CD4-positive, alpha-beta T cell treated with Interleukin-6 for 4 hours (primary cell): ENCODE data around the gene PKNOX2.
A peak's percentile ranks its signal among the peaks of the same experiment; 100 is the strongest.

Experiments
- DNase-seq: peaks from one replicate; pipeline ENCODE4 v3.0.0-alpha.2; 2020; ENCODE audit warnings: mixed read lengths

The PKNOX2 gene

GRCh38 chr11:125343718-125344131, 179.2 kb downstream of the PKNOX2 start:
- DNase-seq, result no peak

GRCh38 chr11:125344846-125345420, 180.4 kb downstream of the PKNOX2 start:
- DNase-seq, result no peak

DNA sequence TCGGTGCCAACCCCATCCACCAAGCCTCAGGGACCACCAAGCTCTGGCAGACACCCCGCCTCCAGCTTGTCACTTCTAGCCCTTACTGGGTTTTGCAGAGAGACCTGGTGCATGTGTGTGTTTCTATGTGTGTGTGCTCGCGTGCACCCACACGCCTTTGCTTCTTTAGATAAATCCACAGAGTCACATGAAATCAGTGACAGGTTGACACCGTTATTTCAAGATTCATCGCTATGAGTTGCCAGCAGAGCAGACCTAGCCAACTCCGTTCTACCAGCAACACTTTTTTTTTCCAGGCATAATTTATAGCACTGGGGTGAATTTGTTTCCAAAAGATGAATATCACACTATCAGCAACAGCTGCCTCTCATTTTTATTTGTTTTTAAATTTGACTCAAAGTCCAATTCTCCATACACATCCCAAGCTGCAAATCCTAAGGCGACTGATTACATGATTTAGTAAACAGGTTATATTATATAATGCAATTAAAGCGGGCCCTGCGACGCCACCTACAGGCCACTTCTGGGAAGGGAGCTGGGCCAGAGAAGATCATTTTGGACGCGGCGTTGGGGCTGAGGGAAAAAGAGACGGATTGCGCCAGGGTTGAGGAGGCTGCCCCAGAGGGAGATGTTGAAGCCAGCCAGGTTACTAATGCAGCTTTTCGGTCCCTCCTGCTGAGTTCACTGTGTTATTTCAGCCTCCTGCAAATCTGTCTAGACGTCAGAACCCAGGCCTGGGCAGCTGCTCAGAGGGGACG, 181.0 kb downstream of the PKNOX2 start:
- peak; percentile 29 for DNase-seq

DNA sequence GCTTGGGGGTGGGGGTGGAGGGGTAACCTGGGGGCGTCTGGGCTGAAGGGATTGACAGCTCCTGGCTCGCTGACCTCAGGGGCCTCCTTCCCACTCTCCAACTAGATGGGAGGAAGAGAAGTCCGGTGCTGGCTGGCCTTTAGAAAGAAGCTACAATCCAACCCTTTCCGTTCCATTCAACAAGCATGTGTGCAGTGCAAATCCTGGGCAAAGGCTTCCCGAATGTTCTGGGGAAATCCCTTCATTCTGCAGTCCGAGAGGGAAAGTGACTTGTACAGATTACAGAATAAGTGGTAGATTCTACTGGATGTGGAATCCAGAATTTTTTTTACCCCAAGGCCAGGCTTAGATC, 181.6 kb downstream of the PKNOX2 start:
- DNase-seq, result no peak

GRCh38 chr11:125346565-125347260, 182.2 kb downstream of the PKNOX2 start:
- no peak for DNase-seq

DNA sequence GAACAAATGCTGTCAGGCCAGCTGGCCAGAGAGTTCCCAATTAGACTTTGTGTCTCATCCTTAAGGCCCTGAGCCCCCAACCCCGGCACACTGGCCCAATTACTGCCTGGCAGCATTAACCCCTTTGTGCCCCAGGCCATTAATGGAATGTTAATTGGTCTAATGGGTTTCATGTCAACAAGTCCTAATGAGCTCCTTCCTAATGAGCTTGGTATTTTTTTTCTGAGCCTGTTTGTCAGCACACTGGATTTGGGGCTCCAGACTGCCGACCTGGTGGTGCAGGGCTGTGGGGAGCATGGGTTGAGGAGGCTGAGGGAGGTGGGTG, 182.7 kb downstream of the PKNOX2 start:
- no peak for DNase-seq

DNA sequence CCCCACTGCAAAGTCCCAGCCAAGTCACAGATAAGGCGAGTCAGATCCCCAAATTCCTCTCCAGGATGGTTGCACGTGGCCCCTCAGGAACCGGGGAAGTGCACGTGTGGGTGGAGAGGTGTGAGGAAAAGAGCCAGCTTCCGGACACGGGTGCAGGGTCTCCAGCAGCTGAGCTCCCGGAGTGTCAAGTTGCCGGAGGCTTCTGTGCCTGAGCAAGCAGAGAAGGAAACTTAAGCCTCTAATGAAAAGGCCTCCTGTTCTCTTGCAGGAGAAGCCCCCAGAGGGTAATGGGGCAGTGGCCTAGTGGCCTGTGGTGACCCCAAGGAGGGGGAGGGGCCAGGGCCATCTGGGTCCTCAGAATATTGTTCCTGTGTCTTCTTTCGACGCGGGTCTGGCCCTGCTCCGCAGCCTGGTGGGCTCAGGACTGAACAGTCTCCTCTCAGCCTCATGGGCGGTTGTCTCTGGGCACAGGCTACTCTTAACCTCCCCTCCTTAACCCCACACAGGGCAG, 183.6 kb downstream of the PKNOX2 start:
- DNase-seq, result no peak

DNA sequence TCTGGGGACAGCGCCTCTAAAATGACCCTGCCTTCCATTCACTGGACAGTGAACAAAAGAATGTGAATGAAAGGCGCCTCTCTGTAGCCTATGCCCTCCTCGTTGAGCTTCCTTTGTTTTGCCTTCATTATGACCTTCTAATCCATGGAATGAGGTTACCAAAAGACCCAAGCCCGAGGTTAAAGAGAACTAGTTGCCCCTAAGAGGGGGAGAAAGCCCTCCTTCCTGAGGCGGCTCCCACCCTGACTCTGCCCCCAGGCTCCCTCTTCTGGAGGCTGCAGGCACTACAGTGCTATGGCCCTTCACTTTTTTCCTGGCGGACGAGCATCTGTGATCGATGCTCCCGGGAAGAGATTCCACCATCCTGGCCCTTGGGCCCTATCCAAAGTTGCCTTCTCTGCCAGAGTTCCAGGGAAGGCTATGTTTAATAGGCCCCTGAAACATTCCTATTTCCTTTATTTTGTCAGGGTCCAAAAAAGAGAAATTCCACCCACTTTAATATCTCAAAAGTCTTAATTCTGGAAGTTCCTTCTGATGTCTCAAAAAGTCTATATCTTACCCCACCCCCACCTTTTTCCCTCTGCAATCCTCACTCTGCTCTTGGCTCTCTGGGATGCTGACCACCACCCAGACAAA, 184.2 kb downstream of the PKNOX2 start:
- peak; percentile 39 for DNase-seq

- DNase-seq, result no peak
These were observed 185.9 kb downstream of the PKNOX2 start for GRCh38 chr11:125350206-125351032.

DNA sequence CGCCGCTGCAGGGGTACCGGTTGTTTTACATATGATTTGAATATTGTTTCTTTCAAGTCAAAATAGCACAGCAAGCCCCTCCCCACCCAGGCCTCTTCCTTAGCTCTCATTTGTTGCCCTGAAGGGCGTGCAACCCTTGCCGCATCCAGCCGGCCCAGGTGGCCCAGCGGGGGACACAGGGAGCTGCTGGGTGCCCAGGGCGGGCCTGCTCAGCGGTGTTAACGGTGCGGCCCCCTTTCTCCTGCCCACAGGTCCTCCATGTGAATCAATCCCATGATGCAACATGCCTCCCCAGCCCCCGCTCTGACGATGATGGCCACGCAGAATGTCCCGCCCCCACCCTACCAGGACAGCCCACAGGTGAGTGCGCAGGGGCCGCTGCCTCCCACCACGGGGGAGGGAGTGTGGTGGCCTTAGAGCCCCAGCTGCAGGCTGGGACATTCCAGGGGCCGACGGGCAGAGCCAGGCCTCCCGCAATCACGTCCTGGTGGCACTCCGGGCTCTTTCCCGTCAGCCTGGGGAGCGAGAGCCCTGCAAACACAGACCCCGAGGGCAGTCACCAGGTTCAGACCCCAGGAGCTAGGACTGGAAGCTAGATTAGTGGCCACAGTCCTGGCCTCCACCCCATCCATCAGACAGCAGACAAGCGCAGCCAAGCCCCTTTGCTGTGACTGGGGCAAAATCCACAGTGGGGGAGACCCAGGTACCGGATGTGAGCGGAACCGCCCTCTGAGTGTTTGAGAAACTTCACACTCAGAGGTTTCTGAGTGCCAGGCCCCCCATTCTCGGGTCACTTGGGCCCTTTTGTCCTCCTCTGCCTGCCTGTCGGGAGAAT, 186.7 kb downstream of the PKNOX2 start:
- no peak for DNase-seq

DNA sequence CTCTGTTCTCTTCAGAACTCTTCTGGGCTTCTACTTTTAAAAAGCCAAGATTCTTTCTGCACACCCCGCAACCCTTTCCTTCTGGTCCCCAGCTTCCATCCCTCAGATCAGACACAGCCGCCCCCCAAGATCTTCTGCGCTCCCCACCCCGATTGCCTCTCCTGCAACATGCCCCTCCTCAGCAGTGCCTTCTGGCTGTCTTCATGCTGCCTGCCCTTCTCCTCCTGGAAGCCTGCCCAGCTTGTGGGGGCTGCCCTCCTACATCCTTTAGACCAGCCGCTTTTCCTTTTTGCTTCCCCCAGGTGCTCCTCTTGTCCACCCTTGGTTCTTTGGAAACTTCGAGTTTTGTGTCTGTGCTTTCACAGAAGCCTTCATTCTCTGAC, 187.3 kb downstream of the PKNOX2 start:
- no peak for DNase-seq

- DNase-seq, result no peak
These were observed 192.2 kb downstream of the PKNOX2 start for GRCh38 chr11:125356797-125357196.

DNA sequence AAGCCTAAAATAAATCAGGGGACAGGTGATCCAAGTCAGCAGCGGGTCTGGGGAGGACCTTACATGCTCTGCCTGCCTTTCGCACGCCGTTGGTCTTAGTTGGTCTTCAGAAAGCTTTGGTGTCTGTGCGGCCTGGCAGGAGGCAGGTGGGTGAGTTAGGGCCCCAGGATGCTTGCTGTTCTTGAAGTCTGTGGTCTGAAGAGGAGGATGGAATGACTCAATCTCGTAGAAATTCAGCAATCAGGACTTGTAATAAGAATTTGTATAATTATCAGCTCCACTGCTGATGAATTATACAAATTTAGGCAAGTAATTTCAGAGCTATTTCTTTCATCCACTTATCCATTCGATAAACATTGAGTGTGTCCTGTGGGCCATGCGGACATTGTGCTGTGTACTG, 193.0 kb downstream of the PKNOX2 start:
- no peak for DNase-seq

DNA sequence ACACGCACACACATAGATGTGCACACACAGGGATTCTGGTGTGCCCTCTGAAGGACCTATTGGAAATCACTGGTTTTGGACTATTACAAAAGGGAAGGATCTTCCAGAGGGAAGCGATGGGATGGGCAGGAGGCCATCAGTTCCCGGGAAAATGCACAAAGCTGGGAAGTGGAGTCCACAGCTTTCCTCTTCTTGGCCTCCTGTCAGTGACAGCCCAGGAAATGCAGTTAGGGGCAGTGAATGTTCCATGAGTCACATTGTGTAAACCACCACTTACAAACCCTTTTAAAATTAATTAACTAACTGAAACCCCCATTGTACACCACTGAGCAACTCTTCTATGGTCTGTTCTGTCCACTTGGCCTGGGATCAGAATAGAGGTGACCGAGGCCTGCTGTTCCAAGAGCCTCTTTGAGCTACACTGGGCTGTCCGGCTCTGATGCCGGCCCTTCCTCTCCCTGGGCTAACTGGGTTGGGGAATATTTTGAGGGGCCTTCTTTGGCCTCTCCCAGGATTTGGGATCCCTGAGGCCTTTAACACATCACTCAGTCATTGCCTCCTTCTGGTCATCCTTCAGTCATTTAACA, 193.8 kb downstream of the PKNOX2 start:
- no peak for DNase-seq

DNA sequence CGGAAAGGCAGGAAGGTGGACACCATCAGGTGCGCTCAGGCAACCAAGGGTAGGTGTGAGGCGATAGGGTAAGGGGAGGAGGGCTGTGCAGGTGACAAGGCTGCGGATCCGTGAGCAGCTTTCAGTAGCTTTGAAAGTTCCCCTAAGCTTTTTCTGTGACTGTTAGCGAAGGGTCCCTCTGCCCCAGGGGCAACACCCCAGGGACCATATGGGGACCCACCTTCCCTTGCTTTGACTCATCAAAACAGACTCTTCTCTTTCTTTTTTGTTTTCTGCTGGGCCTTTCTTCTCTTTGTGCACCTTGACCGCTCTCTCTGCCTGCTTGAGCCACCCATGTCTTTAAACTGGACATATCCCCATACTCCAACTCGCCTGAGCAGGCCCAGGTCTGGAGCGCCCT, 194.6 kb downstream of the PKNOX2 start:
- DNase-seq, result no peak

DNA sequence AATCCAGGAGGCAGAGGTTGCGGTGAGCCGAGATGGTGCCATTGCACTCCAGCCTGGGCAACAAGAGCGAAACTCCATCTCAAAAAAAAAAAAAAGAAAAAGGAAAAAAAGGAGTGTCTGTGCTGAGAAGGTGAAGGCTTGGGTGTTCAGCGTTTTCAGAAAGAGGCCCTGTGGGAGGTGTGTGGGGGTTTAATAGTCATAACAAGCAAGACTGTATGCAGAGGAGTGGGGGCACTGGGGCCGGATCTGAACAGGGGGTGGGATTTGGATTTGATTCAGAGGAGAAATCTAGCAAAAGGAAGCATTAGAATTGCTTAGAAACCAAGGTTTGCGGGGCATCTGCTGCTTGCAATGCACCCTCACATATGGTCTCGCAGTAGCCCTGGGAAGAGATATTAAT, 195.5 kb downstream of the PKNOX2 start:
- no peak for DNase-seq

DNA sequence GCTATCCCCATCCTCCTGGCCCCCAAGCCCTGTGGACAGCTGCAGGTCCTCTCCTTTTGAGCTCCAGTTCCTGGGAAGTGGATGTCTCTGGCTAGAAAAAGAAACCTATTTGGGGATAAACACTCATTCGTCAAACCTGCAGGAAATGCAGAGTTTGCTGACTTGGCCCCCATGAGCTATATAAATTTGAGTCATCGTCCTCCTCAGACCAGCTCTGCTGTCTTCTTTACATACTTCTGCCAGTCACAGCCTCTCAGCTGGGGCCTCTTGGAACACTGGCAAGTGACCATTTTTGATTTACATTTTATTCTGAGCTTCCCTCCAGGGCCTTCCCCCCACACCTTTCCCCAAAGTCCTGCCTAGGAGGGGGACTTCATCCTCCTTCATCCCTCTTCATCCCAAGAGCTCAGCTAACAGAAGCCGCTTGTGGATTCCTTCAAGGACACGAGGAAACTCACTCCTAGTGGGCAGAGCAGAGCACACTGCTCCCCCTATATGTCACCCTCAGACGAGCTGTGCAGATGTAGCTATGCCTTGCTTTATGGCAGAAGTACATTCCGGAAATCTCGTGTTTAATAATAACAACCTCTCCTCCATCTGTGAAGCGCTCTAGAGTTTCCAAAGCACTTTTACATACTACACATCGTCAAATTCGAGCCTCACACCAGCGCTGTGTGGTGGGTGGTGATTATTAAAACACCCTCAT, 199.7 kb downstream of the PKNOX2 start:
- no peak for DNase-seq

GRCh38 chr11:125365196-125365931, 200.8 kb downstream of the PKNOX2 start:
- DNase-seq, result no peak

GRCh38 chr11:125367710-125368109, 203.2 kb downstream of the PKNOX2 start:
- DNase-seq, result no peak

GRCh38 chr11:125368757-125369156, 204.2 kb downstream of the PKNOX2 start:
- no peak for DNase-seq
